Smooth muscle cell (in vitro differentiated cells): ENCODE measurements around the gene ZNF609. TPM values are rescaled to one million over a fixed set of nuclear protein-coding genes. Genes with fewer than 3 reads are reported as not detected.
"Not testable (repeated sequence)": the region's sequence is repeated elsewhere in the genome, so short reads cannot be mapped to it uniquely, and the experiment has no call there.

Experiments
- DNase-seq: peaks from one replicate; lab custom pipeline; 2025; ENCODE audit not compliant: unreplicated experiment; lab: John Stamatoyannopoulos, UW
- H2AFZ ChIP-seq: fragments of 200-600 bp; sonication (generic); 2 replicates; pipeline ENCODE4 v1.6.0; 2016; ENCODE audit warnings: antibody characterized with exemption, low read depth, mild to moderate bottlenecking
- H3F3A ChIP-seq: fragments of 200-600 bp; sonication (generic); 2 replicates; pipeline ENCODE4 v1.6.0; 2017; ENCODE audit warnings: antibody characterized with exemption, low read depth
- H3K27ac ChIP-seq: fragments of 200-600 bp; sonication (generic); 2 replicates; pipeline ENCODE4 v1.5.1; 2016; ENCODE audit warnings: low read depth, mild to moderate bottlenecking
- H3K27me3 ChIP-seq: fragments of 200-600 bp; sonication (generic); 2 replicates; pipeline ENCODE4 v1.6.1; 2016; ENCODE audit warnings: low read depth, mild to moderate bottlenecking
- H3K36me3 ChIP-seq: fragments of 200-600 bp; sonication (generic); 2 replicates; pipeline ENCODE4 v1.5.1; 2016; ENCODE audit warnings: low read depth
- H3K4me1 ChIP-seq: fragments of 200-600 bp; sonication (generic); 2 replicates; pipeline ENCODE4 v1.5.1; 2016; ENCODE audit warnings: low read depth
- H3K4me2 ChIP-seq: fragments of 200-600 bp; sonication (generic); 2 replicates; pipeline ENCODE4 v1.6.0; 2016; ENCODE audit warnings: mild to moderate bottlenecking
- H3K4me3 ChIP-seq: fragments of 200-600 bp; sonication (generic); 2 replicates; pipeline ENCODE4 v1.5.1; 2016; ENCODE audit warnings: mild to moderate bottlenecking
- H3K79me2 ChIP-seq: fragments of 200-600 bp; sonication (generic); 2 replicates; pipeline ENCODE4 v1.6.0; 2016; ENCODE audit warnings: low read depth, mild to moderate bottlenecking
- H3K9ac ChIP-seq: fragments of 200-600 bp; sonication (generic); 2 replicates; pipeline ENCODE4 v1.6.0; 2016; ENCODE audit warnings: low read depth
- H3K9me3 ChIP-seq: fragments of 200-600 bp; sonication (generic); replicated peaks from 2 replicates; pipeline ENCODE4 v1.5.1; 2016; ENCODE audit warnings: low read depth
- H4K20me1 ChIP-seq: fragments of 200-600 bp; sonication (generic); 2 replicates; pipeline ENCODE4 v1.6.0; 2016; ENCODE audit warnings: low read depth
- CTCF ChIP-seq: fragments of 200-600 bp; sonication (generic); IDR thresholded peaks from 2 replicates; pipeline ENCODE4 v1.5.1; 2017; ENCODE audit warnings: borderline replicate concordance, mild to moderate bottlenecking, antibody characterized with exemption; ENCODE audit not compliant: insufficient read depth, poor library complexity, severe bottlenecking
- WGBS: methylation state at CpG from one replicate; pipeline ENCODE4 v1.1.7; 2016; ENCODE audit warnings: low lambda C conversion rate; 5-methylcytosine and 5-hydroxymethylcytosine counted together
- polyA plus RNA-seq: library from polyadenylated mRNA; unstranded; fragments of >200 nt; fragmentation: Nextera tagmentation; extraction: Ambion mirVana; gene quantifications from 2 replicates; pipeline ENCODE4 v1.2.1, GENCODE V29; 2016
- total RNA-seq: library from RNA; depleted of rRNA; stranded (reverse); fragments of >200 nt; gene quantifications from 2 replicates; pipeline ENCODE4 v1.2.3, GENCODE V29; 2014

Gene ZNF609
- total and polyA plus RNA-seq, 2 experiments from 2014 or later, result 9.9 to 15.6 TPM

- peaks cover 83% of the 10 kb centered on the region for H3K79me2 ChIP-seq
- H4K20me1 ChIP-seq, result peaks cover 84% of the 10 kb centered on the region
- no peak overlapping the region for H3K9ac ChIP-seq
- no peaks in the 10 kb centered on the region for H3K9me3 ChIP-seq
- H3K36me3 ChIP-seq, result no peaks in the 10 kb centered on the region
- no peaks in the 10 kb centered on the region for H3K4me1 ChIP-seq
- H3K4me3 ChIP-seq, result no peak overlapping the region
- H3K27me3 ChIP-seq, result no peaks in the 10 kb centered on the region
- H3F3A ChIP-seq, result no peaks in the 10 kb centered on the region
- TF ChIP-seq CTCF, result no peak
- H3K27ac ChIP-seq, result no peak overlapping the region
- WGBS, result 88% methylated on average over 4 of the region's 4 CpGs
- H3K4me2 ChIP-seq, result no peak overlapping the region
- no peak for DNase-seq
- H2AFZ ChIP-seq, result no peak overlapping the region
These were observed 126.6 kb downstream of the ZNF609 start for GRCh38 chr15:64586984-64587383.

- Histone ChIP-seq H4K20me1 (peaks cover 92% of the 10 kb centered on the region), H3K27ac (no peak overlapping the region), H3F3A (no peaks in the 10 kb centered on the region), H3K36me3 (no peaks in the 10 kb centered on the region), H3K79me2 (peaks cover 79% of the 10 kb centered on the region), H3K4me3 (no peak overlapping the region), H2AFZ (no peak overlapping the region), H3K9ac (no peak overlapping the region), H3K9me3 (no peaks in the 10 kb centered on the region), H3K4me1 (no peaks in the 10 kb centered on the region), H3K27me3 (no peaks in the 10 kb centered on the region), H3K4me2 (no peak overlapping the region)
- WGBS, result 54% methylated on average over 3 of the region's 3 CpGs
- TF ChIP-seq CTCF, result no peak
- DNase-seq, result no peak
These were observed 129.2 kb downstream of the ZNF609 start for GRCh38 chr15:64589435-64590084.

- H3K9ac ChIP-seq, H3K27me3 ChIP-seq, DNase-seq, H3K36me3 ChIP-seq, H3K9me3 ChIP-seq, H3F3A ChIP-seq, H3K4me3 ChIP-seq, H3K4me2 ChIP-seq, H3K27ac ChIP-seq, H2AFZ ChIP-seq: not testable (repeated sequence)
- H3K79me2 ChIP-seq, result peaks cover 72% of the 10 kb centered on the region
- peaks cover 92% of the 10 kb centered on the region for H4K20me1 ChIP-seq
- 99% methylated on average over 18 of the region's 18 CpGs for WGBS
- H3K4me1 ChIP-seq, result peaks cover 13% of the 10 kb centered on the region
These were observed 132.5 kb downstream of the ZNF609 start for GRCh38 chr15:64592845-64593244.

- Histone ChIP-seq H3K4me3 (no peak overlapping the region), H3K4me2 (no peak overlapping the region), H4K20me1 (peaks cover 94% of the 10 kb centered on the region), H2AFZ (no peak overlapping the region), H3K27me3 (no peaks in the 10 kb centered on the region), H3K4me1 (peaks cover 23% of the 10 kb centered on the region), H3K27ac (no peak overlapping the region), H3F3A (peaks cover 13% of the 10 kb centered on the region), H3K9me3 (no peaks in the 10 kb centered on the region), H3K79me2 (peaks cover 71% of the 10 kb centered on the region), H3K36me3 (no peaks in the 10 kb centered on the region), H3K9ac (no peak overlapping the region)
- no peak for TF ChIP-seq CTCF
- WGBS, result 68% methylated on average over 4 of the region's 4 CpGs
- no peak for DNase-seq
These were observed 136.5 kb downstream of the ZNF609 start for GRCh38 chr15:64596701-64597476.
